Esophagus squamous epithelium (tissue), 4 donors: ENCODE measurements around the gene DYNC1I1.

Experiments used
- CTCF ChIP-seq, 6 experiments: fragments of 450-650 bp in 4 of 6; fragments of 200-600 bp in 2 of 6; sonication (generic) in 2 of 6; IDR thresholded peaks; one replicate each; pipeline ENCODE4 v1.5.1; 2016 to 2019; ENCODE audit warnings: antibody characterized with exemption in 6 of 6, mild to moderate bottlenecking in 4 of 6, moderate library complexity in 4 of 6
- POLR2A ChIP-seq, 4 donors: fragments of 450-650 bp; IDR thresholded peaks; one replicate each; pipeline ENCODE4 v1.6.1; 2017; ENCODE audit warnings: antibody characterized with exemption in 4 of 4, mild to moderate bottlenecking in 4 of 4, moderate library complexity in 3 of 4

- TF ChIP-seq POLR2A (IDR thresholded peaks at IDR 0.05) = no peak
- no peak for TF ChIP-seq CTCF (IDR thresholded peaks at IDR 0.05)
These were observed 316.2 kb downstream of the DYNC1I1 start for GRCh38 chr7:96088579-96088978.
